GM10266 (cell line): ENCODE data around the gene SPRYD4.

Experiments used
- DNase-seq: peaks from one replicate; pipeline ENCODE4 v3.0.0; 2012; ENCODE audit errors: extremely low spot score
- TF ChIP-seq, protein P1 (sequence below): IDR thresholded peaks from 2 replicates; pipeline ENCODE4 v1.5.1; 2012; ENCODE audit warnings: mild to moderate bottlenecking, low read depth; ENCODE audit not compliant: control insufficient read depth, insufficient read depth; ENCODE audit errors: missing control alignments

Gene SPRYD4

DNA sequence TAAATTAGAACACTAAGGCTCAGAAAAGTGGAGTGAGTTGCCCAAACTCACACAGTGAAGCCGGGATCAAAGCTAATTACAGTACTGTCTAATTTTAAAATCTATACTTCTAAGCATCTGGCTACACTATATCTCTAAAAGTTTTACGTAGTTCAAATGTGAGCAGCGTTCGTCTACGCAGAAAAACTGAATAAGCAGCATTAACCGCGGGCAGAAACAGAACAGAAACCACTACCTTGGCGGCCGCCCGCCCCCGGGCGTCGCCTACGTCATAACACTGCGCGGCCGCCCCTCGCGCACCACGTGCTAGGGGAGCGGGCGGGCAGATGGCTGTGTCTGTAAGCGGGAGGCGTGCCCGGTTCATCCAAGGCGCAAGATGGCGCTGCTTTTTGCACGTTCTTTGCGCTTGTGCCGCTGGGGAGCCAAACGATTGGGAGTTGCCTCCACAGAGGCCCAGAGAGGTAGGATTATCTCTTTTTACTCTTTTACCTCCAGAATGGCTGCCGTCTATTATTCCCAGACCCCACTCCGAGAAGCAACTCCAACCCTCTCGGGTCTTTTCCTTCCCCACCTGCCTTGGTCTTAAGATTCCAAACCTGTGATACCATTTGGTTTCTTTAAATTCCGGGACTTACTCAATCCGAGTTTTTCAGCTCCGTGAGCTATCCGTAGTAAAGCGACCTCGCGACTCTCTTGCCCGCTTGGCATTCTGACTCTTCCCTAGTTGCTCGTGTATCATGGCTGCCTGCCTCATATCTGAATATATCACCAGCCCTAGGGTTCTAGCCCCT lies at the start of gene SPRYD4:
Gene SPRYD4 (plus strand): TSS at position 363 of the 791 bp plus-strand sequence. CDS start 14 bp downstream, at position 377.
- DNase-seq: peak; percentile 92
- TF ChIP-seq, protein P1, sequence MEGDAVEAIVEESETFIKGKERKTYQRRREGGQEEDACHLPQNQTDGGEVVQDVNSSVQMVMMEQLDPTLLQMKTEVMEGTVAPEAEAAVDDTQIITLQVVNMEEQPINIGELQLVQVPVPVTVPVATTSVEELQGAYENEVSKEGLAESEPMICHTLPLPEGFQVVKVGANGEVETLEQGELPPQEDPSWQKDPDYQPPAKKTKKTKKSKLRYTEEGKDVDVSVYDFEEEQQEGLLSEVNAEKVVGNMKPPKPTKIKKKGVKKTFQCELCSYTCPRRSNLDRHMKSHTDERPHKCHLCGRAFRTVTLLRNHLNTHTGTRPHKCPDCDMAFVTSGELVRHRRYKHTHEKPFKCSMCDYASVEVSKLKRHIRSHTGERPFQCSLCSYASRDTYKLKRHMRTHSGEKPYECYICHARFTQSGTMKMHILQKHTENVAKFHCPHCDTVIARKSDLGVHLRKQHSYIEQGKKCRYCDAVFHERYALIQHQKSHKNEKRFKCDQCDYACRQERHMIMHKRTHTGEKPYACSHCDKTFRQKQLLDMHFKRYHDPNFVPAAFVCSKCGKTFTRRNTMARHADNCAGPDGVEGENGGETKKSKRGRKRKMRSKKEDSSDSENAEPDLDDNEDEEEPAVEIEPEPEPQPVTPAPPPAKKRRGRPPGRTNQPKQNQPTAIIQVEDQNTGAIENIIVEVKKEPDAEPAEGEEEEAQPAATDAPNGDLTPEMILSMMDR: peak; percentile 74

DNA sequence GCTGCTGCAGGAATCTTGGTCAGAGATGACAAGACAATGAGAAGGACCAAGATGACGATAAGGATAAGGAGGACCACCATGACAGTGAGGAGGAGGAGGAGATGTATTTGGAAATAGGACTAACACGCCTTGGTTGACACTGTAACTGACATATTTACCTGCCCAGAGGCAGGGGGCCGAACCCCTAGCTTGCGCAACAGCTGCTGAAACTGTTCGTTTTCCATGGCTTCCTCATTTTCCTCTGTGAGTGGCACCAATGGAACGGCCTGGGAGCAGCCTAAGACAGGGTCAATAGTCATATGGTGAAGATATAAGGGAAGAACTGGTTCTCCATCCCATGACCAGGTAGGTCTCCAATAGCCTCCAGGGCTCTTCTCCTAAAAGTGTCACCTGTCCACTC lies 48.0 kb upstream of the SPRYD4 start:
- TF ChIP-seq, protein P1: no peak

DNA sequence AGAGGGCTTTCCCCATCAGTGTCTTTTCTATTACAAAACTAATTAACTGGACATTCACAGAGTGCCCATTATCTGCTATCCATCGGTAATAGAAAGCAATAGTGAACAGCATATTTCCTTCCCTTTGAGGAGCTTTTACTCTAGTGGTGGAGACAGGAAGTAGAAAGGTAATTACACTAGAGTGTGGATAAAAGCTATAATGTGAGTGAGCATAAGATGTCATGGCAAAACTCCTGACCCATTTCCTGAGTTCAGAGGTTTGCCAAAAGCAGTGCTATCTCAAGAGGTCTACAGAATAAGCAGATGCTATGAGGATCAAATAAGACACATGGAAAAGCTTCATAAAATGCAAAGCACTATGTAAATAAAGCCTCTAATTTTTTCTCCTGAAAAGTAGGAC lies 43.2 kb upstream of the SPRYD4 start:
- TF ChIP-seq, protein P1: no peak
- DNase-seq: no peak

More for the DNA sequence above, 48.0 kb upstream of the SPRYD4 start:
- DNase-seq: no peak

DNA sequence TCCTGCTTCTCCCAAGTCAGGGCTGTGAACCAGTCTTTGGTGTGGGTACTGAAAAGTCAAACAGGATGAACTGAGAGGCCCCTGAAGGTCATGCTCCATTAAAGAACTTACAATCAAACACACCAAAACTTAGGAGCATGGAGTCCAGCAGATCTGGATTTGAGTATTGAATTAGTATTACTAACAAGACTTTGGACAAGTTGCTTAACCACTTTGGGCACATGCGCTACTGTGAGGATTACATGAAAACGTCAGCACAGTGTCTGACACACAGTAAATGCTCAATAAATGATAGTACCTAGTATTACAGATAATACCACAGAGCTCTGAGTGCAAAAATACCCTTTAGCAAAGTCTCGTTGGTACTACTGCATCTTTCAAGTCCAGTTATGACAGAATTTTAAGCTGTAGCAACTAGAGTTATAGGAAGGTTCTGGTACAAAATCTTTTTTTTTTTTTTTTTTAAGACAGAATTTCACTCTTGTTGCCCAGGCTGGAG lies 42.4 kb upstream of the SPRYD4 start:
- DNase-seq: no peak
- TF ChIP-seq, protein P1: no peak

DNA sequence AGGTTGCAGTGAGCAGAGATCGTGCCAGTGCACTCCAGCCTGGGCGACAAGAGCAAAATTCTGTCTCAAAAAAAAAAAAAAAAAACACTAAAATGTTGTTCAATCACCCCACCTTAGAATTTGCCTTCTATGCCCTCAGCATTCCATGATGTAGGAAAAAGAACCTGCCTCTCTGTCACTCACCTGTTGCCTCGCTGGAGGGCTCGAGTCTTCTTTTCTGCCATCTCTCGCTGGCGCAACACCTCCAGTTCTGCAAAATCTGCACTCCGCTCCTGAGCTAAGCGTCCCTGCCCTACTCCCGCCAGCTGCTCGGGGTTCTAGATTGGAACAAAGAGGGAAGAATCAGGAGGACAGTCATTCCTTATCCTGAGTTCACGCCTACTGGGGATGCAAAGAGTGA lies 37.1 kb upstream of the SPRYD4 start:
- TF ChIP-seq, protein P1: no peak
- DNase-seq: no peak

DNA sequence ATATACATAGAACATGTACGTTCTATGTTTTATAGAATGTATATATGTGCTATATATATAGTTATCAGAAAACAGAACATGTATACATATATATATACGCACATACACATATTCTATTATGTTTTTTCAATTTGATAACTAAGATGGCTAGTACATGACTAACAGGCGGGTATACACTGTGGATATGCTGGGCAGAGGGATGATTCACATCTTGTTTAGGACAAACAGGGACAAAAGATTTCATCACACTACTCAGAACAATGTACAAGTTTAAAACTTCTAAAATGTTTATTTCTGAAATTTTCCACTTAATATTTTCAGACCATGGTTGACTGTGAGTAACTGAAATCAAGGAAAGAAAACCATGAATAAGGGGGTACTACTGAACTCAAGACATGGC lies 36.5 kb upstream of the SPRYD4 start:
- DNase-seq: no peak
- TF ChIP-seq, protein P1: no peak

DNA sequence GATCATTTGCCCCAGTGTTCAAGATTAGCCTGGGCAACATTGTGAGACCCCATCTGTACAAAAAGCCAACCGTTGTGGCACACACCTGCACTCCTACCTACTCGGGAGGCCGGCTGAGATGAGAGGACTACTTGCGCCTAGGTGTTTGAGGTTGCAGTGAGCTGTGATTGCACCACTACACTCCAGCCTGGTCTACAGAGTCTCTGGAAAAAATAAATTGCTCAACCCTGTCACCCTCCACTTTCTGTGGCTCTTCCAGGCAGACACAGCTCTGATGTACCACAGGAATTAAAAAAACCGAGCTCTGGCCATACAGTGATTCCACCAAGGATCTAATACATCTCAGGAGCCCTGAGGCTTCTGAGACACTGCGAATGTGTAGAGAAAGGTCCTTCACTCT lies 33.5 kb upstream of the SPRYD4 start:
- TF ChIP-seq, protein P1: no peak
- no peak for DNase-seq
